Adipose tissue (tissue), 3 donors: ENCODE results near the gene ALPG. TPM values are rescaled to one million over a fixed set of nuclear protein-coding genes. Genes with fewer than 3 reads are reported as not detected.
"Not testable (repeated sequence)": the region's sequence is repeated elsewhere in the genome, so short reads cannot be mapped to it uniquely, and the experiment has no call there.

Experiments
- H3K27ac ChIP-seq: one replicate; pipeline ENCODE4 v1.5.1; 2013; ENCODE audit warnings: low read depth, low read length
- WGBS, 3 donors: extraction: QIAGEN DNeasy Blood & Tissue Kit; methylation state at CpG; one replicate each; pipeline ENCODE4 v1.1.7; 2013; 5-methylcytosine and 5-hydroxymethylcytosine counted together
- polyA plus RNA-seq, 3 donors: library from polyadenylated mRNA; stranded (reverse); fragments of 200-250 nt; gene quantifications; one replicate each; pipeline ENCODE4 v1.2.3, GENCODE V29; 2013
- donor health status: healthy with polysubstance abuse.
- donor health status: Bipolar disorder and iron deficiency.
- donor health status: healthy.

Gene ALPG
- polyA plus RNA-seq, 3 donors: not detected

- H3K27ac ChIP-seq: not testable (repeated sequence)
- WGBS, 3 donors: 88 to 95% (median 94%) methylated on average over 8 to 9 of the region's 9 CpGs
Observed at GRCh38 chr2:232433622-232434021, 27.0 kb downstream of the ALPG start.

- H3K27ac ChIP-seq: no peak overlapping the region
- WGBS, 3 donors: 72 to 89% (median 89%) methylated on average over 9 of the region's 9 CpGs
Observed at GRCh38 chr2:232434091-232434490, 27.4 kb downstream of the ALPG start.

GRCh38 chr2:232434563-232435374 lies 28.1 kb downstream of the ALPG start:
- no peak overlapping the region for H3K27ac ChIP-seq
- 90 to 94% (median 91%) methylated on average over 11 to 12 of the region's 12 CpGs for WGBS, 3 donors

- WGBS, 3 donors: 84 to 93% (median 88%) methylated on average over 4 of the region's 4 CpGs
- no peak overlapping the region for H3K27ac ChIP-seq
Observed at GRCh38 chr2:232435375-232435648, 28.7 kb downstream of the ALPG start.

- 81 to 90% (median 90%) methylated on average over 7 of the region's 7 CpGs for WGBS, 3 donors
Observed at GRCh38 chr2:232435805-232436204, 29.2 kb downstream of the ALPG start.

GRCh38 chr2:232436381-232437194 lies 29.9 kb downstream of the ALPG start:
- 83 to 88% (median 85%) methylated on average over 15 of the region's 15 CpGs for WGBS, 3 donors
- no peak overlapping the region for H3K27ac ChIP-seq

More at GRCh38 chr2:232435805-232436204, 29.2 kb downstream of the ALPG start:
- no peak overlapping the region for H3K27ac ChIP-seq

- 82 to 90% (median 90%) methylated on average over 12 of the region's 12 CpGs for WGBS, 3 donors
- no peak overlapping the region for H3K27ac ChIP-seq
Observed at GRCh38 chr2:232437195-232437571, 30.5 kb downstream of the ALPG start.

GRCh38 chr2:232438091-232438490 lies 31.4 kb downstream of the ALPG start:
- 76 to 90% (median 84%) methylated on average over 12 of the region's 12 CpGs for WGBS, 3 donors
- H3K27ac ChIP-seq: no peak overlapping the region

- no peak overlapping the region for H3K27ac ChIP-seq
- WGBS, 3 donors: 67 to 81% (median 77%) methylated on average over 15 to 21 of the region's 22 CpGs
Observed at GRCh38 chr2:232438951-232439757, 32.5 kb downstream of the ALPG start.

GRCh38 chr2:232439758-232440135 lies 33.1 kb downstream of the ALPG start:
- WGBS, 3 donors: 32 to 67% (median 35%) methylated on average over 1 to 3 of the region's 5 CpGs
- H3K27ac ChIP-seq: no peak overlapping the region

- 10 to 14% (median 11%) methylated on average over 11 to 15 of the region's 16 CpGs for WGBS, 3 donors
- H3K27ac ChIP-seq: not testable (repeated sequence)
Observed at GRCh38 chr2:232440220-232441018, 33.8 kb downstream of the ALPG start.

GRCh38 chr2:232441147-232441651 lies 34.6 kb downstream of the ALPG start:
- WGBS, 3 donors: 74 to 79% (median 75%) methylated on average over 12 of the region's 12 CpGs
- no peak overlapping the region for H3K27ac ChIP-seq

- not testable (repeated sequence) for H3K27ac ChIP-seq
- WGBS, 3 donors: 81 to 88% (median 84%) methylated on average over 9 of the region's 10 CpGs
Observed at GRCh38 chr2:232441922-232442321, 35.3 kb downstream of the ALPG start.

- H3K27ac ChIP-seq: not testable (repeated sequence)
- WGBS, 3 donors: 62 to 69% (median 67%) methylated on average over 8 to 13 of the region's 13 CpGs
Observed at GRCh38 chr2:232442431-232442830, 35.8 kb downstream of the ALPG start.

GRCh38 chr2:232443047-232443446 lies 36.4 kb downstream of the ALPG start:
- WGBS, 3 donors: 78 to 90% (median 88%) methylated on average over 2 to 9 of the region's 13 CpGs
- not testable (repeated sequence) for H3K27ac ChIP-seq

GRCh38 chr2:232443669-232444408 lies 37.2 kb downstream of the ALPG start:
- H3K27ac ChIP-seq: not testable (repeated sequence)
- 48 to 74% (median 69%) methylated on average over 11 to 15 of the region's 21 CpGs for WGBS, 3 donors

- WGBS, 3 donors: 79 to 81% (median 79%) methylated on average over 21 of the region's 21 CpGs
- H3K27ac ChIP-seq: no peak overlapping the region
Observed at GRCh38 chr2:232444409-232445148, 37.9 kb downstream of the ALPG start.
